ENCODE results near the gene CRELD2.

The CRELD2 gene

GRCh38 chr22:49882519-49883293 is 35.7 kb upstream of the CRELD2 start (continued):
- TF ChIP-seq ZNF518A (tag by site-specific recombination; conservative IDR thresholded peaks at IDR 0.05; ENCODE audit: low read depth): no peak

GRCh38 chr22:49883294-49883640 is 35.2 kb upstream of the CRELD2 start:
- CTCF ChIA-PET: no interaction called here
- Histone ChIP-seq H3K36me3 (ENCODE audit: control insufficient read depth in 2 of 2, insufficient read depth in 1 of 2, low read length in 2 of 2) (peaks cover 0 to 56% of the 10 kb centered on the region in 2 experiments; a peak in 2 of 3 replicates), H3K4me3 (ENCODE audit: low read depth, low read length) (no peak overlapping the region), H3K9me3 (ENCODE audit: control insufficient read depth, insufficient read depth, low read depth, low read length) (no peaks in the 10 kb centered on the region; the same call in 1 of the 2 replicates), H3K27ac (ENCODE audit: extremely low read depth, low read depth, low read length) (no peak overlapping the region), H3K4me1 (ENCODE audit: control insufficient read depth, insufficient read depth, low read length) (no peaks in the 10 kb centered on the region)
- no peak for TF ChIP-seq ZNF146 (tag by site-specific recombination; IDR thresholded peaks at IDR 0.05)
- TF ChIP-seq ZNF23 (tag by site-specific recombination; IDR thresholded peaks at IDR 0.05; ENCODE audit: borderline replicate concordance): no peak
- TF ChIP-seq ZNF600 (tag by site-specific recombination; IDR thresholded peaks at IDR 0.05): no peak
- TF ChIP-seq ZNF223 (tag by site-specific recombination; IDR thresholded peaks at IDR 0.05): no peak
- TF ChIP-seq ZNF132 (tag by site-specific recombination; IDR thresholded peaks at IDR 0.05; ENCODE audit: borderline replicate concordance): no peak
- no peak for TF ChIP-seq ZNF174 (tag by site-specific recombination; IDR thresholded peaks at IDR 0.05)
- no peak for TF ChIP-seq SP3 (tag by site-specific recombination; IDR thresholded peaks at IDR 0.05)
- no peak for TF ChIP-seq ZNF571 (tag by site-specific recombination; IDR thresholded peaks at IDR 0.05)
- no peak for TF ChIP-seq ZNF501 (tag by site-specific recombination; IDR thresholded peaks at IDR 0.05)
- TF ChIP-seq ZNF19 (tag by site-specific recombination; IDR thresholded peaks at IDR 0.05; ENCODE audit: low read depth): no peak
- no peak for TF ChIP-seq ZNF112 (tag by site-specific recombination; IDR thresholded peaks at IDR 0.05)
- TF ChIP-seq KLF17 (tag by site-specific recombination; IDR thresholded peaks at IDR 0.05): no peak
- TF ChIP-seq ZNF175 (tag by site-specific recombination; IDR thresholded peaks at IDR 0.05): no peak
- no peak for TF ChIP-seq ZNF18 (tag by site-specific recombination; IDR thresholded peaks at IDR 0.05)
- POLR2A ChIA-PET: no interaction called here

GRCh38 chr22:49884075-49884474 is 34.4 kb upstream of the CRELD2 start:
- CTCF ChIA-PET: no interaction called here
- TF ChIP-seq ZNF571 (tag by site-specific recombination; IDR thresholded peaks at IDR 0.05) (no peak), ZNF830 (tag by site-specific recombination; IDR thresholded peaks at IDR 0.05; ENCODE audit: low read depth) (no peak)
- Histone ChIP-seq H3K36me3 (ENCODE audit: control insufficient read depth in 2 of 2, insufficient read depth in 1 of 2, low read length in 2 of 2) (peaks cover 0 to 64% of the 10 kb centered on the region in 2 experiments; a peak in 2 of 3 replicates), H3K4me1 (ENCODE audit: control insufficient read depth, insufficient read depth, low read length) (no peaks in the 10 kb centered on the region), H3K4me3 (ENCODE audit: low read depth, low read length) (no peak overlapping the region), H3K9me3 (ENCODE audit: control insufficient read depth, insufficient read depth, low read depth, low read length) (no peaks in the 10 kb centered on the region), H3K27ac (ENCODE audit: extremely low read depth, low read depth, low read length) (no peak overlapping the region)
- POLR2A ChIA-PET: no interaction called here

All from HEK293 (cell line).